Testis (tissue), 2 donors: ENCODE measurements around the gene TAF11L12.

ENCODE experiments used
- CTCF ChIP-seq, 3 experiments: fragments of 450-650 bp in 2 of 3; fragments of 200-600 bp in 1 of 3; sonication (generic) in 1 of 3; IDR thresholded peaks; one replicate each; pipeline ENCODE4 v1.5.1; 2016 to 2019; ENCODE audit warnings: antibody characterized with exemption in 3 of 3, mild to moderate bottlenecking in 2 of 3, moderate library complexity in 1 of 3
- POLR2A ChIP-seq: fragments of 450-650 bp; IDR thresholded peaks from one replicate; pipeline ENCODE4 v1.6.1; 2017; ENCODE audit warnings: antibody characterized with exemption, mild to moderate bottlenecking, moderate library complexity

DNA sequence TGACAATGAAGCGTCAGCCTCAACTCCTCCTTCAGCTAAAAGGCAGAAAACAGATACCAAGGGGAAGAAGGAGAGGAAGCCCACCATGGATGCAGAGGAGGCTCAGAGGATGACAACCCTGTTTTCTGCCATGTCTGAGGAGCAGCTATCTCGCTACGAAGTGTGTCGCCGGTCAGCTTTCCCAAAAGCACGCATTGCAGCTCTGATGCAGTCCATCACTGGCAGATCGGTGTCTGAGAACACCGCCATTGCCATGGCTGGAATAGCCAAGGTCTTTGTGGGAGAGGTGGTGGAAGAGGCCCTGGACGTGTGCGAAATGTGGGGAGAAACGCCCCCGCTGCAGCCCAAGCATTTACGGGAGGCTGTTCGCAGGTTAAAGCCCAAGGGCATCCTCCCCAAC, 5.2 kb upstream of the TAF11L12 start:
- TF ChIP-seq CTCF (IDR thresholded peaks at IDR 0.05), result no peak
- no peak for TF ChIP-seq POLR2A
